ENCODE results near the gene MAP9. TPM values are rescaled to one million over a fixed set of nuclear protein-coding genes. Genes with fewer than 3 reads are reported as not detected.
A peak's percentile ranks its signal among the peaks of the same experiment; 100 is the strongest.

MAP9 gene
- total RNA-seq, 1 donor from 2014 or later, result 16.2 TPM

GRCh38 chr4:155400893-155401292 lies 24.1 kb upstream of the MAP9 start:
- no peaks in the 10 kb centered on the region for H3K9me3 ChIP-seq
- H3K27me3 ChIP-seq, result no peaks in the 10 kb centered on the region
- H3K4me3 ChIP-seq, result no peak overlapping the region
- no peak for TF ChIP-seq CTCF (IDR thresholded peaks at IDR 0.05)
- no peak overlapping the region for H3K27ac ChIP-seq
- ATAC-seq (no peak), DNase-seq (no peak)
- peaks cover 7% of the 10 kb centered on the region for H3K4me1 ChIP-seq
- no peaks in the 10 kb centered on the region for H3K36me3 ChIP-seq
- intact Hi-C loops (cut with DNase I), result no loop called here

- Histone ChIP-seq H3K27ac (no peak overlapping the region), H3K27me3 (no peaks in the 10 kb centered on the region), H3K4me3 (no peak overlapping the region), H3K36me3 (no peaks in the 10 kb centered on the region), H3K9me3 (no peaks in the 10 kb centered on the region), H3K4me1 (peaks cover 7% of the 10 kb centered on the region)
- DNase-seq (no peak), ATAC-seq (peak; percentile 73)
- intact Hi-C loops (cut with DNase I), result no loop called here
- TF ChIP-seq CTCF (IDR thresholded peaks at IDR 0.05), result no peak
Measured at GRCh38 chr4:155399974-155400697, 23.4 kb upstream of the MAP9 start.

- Histone ChIP-seq H3K9me3 (no peaks in the 10 kb centered on the region), H3K4me1 (no peaks in the 10 kb centered on the region), H3K4me3 (no peak overlapping the region), H3K27ac (no peak overlapping the region), H3K36me3 (no peaks in the 10 kb centered on the region), H3K27me3 (no peaks in the 10 kb centered on the region)
- no peak for TF ChIP-seq CTCF (IDR thresholded peaks at IDR 0.05)
- no peak for ATAC-seq
- intact Hi-C loops (cut with DNase I), result no loop called here
- no peak for DNase-seq
Measured at GRCh38 chr4:155392481-155393184, 15.9 kb upstream of the MAP9 start.

GRCh38 chr4:155391932-155392331 lies 15.2 kb upstream of the MAP9 start:
- H3K27me3 ChIP-seq, result no peaks in the 10 kb centered on the region
- H3K27ac ChIP-seq, result no peak overlapping the region
- no peaks in the 10 kb centered on the region for H3K9me3 ChIP-seq
- no peaks in the 10 kb centered on the region for H3K4me1 ChIP-seq
- H3K36me3 ChIP-seq, result no peaks in the 10 kb centered on the region
- no peak for TF ChIP-seq CTCF (IDR thresholded peaks at IDR 0.05)
- ATAC-seq (no peak), DNase-seq (no peak)
- no peak overlapping the region for H3K4me3 ChIP-seq
- intact Hi-C loops (cut with DNase I), result no loop called here

GRCh38 chr4:155388162-155388561 lies 11.4 kb upstream of the MAP9 start:
- no peaks in the 10 kb centered on the region for H3K27me3 ChIP-seq
- intact Hi-C loops (cut with DNase I), result no loop called here
- no peaks in the 10 kb centered on the region for H3K36me3 ChIP-seq
- no peak overlapping the region for H3K27ac ChIP-seq
- peak; percentile 20 for ATAC-seq
- TF ChIP-seq CTCF (IDR thresholded peaks at IDR 0.05), result no peak
- H3K4me3 ChIP-seq, result no peak overlapping the region
- H3K9me3 ChIP-seq, result no peaks in the 10 kb centered on the region
- H3K4me1 ChIP-seq, result no peaks in the 10 kb centered on the region
- no peak for DNase-seq
